HG03095 (cell line): ENCODE results near the gene SGCD.

Experiments used
- ATAC-seq: cut with Tn5 transposase; IDR thresholded peaks from one replicate; pipeline ENCODE4 v1.9.1; 2021; ENCODE audit warnings: moderate library complexity; ENCODE audit not compliant: unreplicated experiment

The SGCD gene

DNA sequence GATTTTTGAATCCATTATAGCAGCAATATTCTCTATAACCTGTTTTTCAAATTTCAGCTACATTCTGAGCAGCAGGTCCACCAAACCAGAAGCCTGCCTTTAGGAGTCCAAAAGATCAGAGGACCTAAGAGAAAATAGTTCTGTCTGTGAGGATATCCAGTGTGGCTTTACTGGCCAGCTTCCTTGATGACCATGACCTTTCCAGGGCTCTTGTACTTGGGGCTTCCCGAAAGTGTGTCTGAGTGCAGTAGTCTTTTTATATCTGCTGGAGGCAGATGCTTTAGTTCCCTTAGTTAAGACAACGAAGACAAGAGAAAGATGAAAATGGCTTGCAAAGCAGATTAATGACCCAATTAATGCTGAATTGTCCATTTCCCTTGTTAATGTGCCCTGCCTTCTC lies 72.4 kb downstream of the SGCD start:
- ATAC-seq, result no peak

DNA sequence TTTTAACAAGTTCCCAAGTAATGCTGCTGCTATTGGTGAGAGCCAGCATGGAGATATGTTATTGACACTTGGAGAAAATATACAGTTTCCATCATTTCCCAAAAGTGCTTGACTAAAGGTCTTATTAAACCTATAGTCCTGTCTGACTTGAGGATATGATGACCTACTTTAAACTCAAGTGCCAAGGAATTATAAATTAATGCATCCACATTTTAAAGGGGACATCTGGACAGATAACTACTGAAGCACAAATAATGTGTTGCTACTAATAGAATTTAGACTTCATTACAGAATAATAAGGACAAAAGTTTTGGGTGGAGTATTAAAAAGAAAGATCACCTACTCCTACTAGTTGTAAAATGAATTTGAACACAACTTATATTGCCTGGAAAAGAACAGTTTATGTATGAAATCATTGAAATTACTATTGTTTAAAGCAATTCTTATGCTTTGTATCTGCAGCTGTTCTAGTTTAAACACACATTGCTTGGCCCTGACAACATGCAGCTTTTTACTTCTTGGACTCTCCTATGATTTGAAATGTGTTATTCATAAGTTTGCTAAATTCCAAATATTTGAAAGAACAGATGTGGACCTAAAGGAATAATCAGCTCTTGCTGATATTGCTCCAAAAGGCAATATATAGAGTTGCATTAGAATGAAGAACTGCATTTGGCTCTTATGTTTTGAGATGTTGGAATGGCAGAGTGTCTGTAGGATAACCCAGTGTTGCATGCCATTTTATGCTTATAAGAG lies 73.4 kb downstream of the SGCD start:
- no peak for ATAC-seq

DNA sequence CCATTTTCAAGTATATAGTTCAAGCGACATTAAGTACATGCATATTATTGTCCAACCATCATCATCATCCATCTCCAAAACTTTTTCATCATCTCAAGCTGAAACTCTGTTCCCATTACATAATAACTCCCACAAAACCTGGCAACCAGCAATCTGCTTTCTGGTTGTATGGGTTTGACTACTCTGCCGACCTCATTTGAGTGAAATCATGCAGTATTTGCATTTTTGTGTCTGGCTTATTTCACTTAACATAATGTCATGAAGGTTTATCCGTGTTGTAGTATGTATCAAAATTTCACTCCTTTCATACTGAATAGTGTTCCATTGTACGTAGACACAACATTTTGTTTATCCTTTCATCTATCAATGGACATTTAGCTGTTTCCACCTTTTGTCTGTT lies 74.8 kb downstream of the SGCD start:
- ATAC-seq, result peak; percentile 4

DNA sequence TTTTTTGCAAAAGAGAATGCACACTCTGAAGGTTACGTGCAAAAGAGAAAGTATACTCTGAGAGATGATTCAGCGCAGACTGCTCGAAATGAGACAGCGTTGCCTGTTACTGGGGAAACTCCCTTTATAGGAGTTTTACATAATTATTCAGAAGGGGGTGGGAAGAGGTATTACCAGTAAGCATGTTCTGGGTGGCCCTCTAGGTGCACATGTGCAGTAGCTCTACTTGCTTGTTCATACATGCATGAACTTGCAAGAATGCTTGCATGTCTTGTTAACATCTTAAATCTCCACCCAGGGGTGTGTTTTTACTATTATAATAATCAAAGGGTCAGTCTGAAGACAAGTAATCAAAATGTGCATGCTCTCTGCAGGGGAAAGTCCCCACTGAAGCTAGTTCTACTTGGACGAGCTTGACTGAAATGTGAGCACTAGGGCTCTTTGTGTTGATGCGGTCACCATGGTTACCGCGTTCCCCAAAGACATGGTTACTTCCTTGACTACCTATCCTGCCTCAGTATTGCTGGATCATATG lies 75.5 kb downstream of the SGCD start:
- peak; percentile 97 for ATAC-seq

DNA sequence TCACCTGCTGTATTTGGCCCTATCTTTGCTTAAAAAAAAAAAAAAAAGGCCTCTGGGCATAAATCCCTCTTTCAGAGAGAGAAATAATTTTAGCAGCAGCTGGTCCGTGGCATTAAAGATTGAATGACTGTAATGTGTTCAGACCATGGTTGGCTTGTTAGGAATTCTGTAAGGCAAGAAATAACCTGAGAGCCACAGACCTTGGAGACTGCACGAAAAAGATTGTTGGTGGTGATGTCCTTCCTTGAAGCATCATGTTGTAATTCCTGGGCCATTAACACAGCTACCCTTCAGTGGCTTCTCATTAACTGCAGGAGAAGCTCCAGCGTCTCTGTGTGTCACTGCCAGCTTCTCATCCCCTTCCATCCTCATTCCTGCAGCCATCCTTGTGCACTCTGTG lies 79.0 kb downstream of the SGCD start:
- ATAC-seq, result no peak

DNA sequence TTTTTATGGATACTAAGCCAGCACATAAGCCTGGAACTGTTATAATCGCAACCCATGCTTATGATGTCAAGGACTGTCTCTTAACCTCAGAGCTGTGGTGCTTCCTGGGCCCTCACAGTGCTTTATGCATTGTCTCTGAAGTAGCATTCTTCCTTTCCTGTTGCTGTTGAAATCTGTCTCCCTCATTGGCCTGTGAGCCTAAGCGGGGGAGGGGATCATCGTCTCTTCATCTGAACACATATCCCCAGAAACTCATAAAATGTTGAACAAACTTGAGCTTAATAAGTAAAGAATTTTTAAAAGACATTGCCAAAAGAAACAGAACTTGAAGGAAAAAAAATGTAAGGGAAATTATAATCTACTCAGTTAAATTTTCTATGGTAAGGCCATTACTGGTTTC lies 80.3 kb downstream of the SGCD start:
- no peak for ATAC-seq

DNA sequence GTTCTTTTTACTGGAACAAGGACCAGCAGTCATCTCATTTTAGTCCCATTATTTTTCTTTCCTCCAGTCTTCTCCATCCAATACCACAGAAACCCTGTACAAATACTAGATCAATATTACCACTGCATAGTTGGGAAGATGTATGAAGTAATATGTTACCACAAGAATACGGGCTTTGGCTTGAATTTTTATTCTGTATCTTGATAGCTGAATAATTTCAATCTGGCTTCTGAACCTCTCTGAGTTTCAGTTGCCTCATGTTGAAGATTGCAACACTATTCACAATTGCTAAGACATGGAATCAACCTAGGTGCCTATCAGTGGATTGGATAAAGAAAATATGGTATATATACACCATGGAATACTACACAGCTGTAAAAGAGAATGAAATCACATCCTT lies 82.9 kb downstream of the SGCD start:
- no peak for ATAC-seq

DNA sequence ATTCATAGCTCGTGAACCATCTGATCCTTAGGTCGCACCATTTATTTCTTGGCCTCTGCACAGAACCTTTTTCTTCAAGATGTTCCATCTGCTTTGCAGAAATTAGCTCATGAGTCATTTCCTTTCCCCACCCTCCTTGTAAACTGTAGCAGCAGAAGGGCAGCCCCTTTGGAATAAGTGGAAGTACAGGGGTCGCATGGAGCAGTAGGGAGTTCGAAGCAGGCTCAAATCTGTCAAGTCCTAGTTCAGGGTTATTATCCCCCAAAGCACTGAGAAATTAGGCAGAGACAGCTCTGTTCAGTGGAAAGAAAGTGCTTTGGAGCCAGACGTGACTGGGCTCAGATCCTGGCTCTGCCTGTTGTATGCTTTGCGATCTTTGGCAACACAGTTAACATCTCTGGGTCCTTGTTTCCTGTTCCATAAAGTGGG lies 84.2 kb downstream of the SGCD start:
- no peak for ATAC-seq

DNA sequence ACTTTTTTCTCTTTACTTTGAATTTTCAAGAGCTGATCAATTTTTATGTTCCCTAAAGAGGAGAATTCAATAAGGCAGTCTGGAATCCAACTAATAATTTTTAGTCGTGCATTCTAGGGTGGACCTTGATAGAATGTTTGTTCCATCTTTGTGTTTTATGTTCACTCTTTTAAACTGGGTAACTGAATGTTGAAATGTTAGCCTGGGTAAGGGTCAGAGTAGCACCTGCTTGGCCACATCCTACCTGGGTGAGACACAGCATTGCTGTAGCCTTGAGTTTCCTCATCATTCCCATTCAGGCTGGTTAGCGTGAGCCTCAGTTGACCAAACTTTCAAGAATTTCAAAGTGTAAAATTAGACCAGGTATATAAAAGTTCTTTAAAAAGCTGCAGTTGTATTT lies 85.0 kb downstream of the SGCD start:
- ATAC-seq, result no peak

DNA sequence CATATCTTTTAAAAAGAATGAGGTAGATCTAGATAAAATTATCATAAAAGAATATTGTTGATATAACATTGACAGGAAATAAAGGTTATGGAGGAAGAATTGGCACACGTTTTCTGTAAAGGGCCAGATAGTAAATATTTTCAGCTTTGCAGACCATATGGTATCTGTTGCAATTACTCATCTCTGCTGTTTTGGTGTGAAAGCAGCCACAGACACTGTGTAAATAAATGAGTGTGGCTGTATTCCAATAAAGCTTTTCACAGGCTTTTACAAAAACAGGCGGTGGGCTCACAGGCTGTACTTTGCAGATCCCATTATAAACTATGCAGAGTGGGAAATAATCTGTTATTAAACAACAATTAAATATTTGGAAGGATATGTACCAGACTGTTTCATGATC lies 87.4 kb downstream of the SGCD start:
- no peak for ATAC-seq

DNA sequence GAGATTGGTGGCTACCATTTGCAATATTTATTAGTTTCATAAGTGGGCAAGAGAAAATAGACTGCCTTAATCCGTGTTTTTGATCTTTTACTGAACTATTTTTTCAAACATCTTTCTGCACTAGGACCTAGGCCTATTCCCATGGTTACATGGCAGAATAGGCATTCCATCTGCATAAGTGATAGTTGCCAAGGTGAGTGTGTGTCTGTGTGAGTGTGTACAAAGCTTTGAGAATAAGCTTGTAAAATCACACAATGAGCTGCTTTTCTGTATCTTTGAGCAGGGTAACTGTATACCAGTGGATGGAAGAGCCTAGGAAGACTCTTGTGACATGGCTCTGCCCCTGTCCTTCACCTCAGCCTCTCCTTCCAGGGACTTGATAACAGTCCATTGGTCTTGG lies 92.7 kb downstream of the SGCD start:
- no peak for ATAC-seq

DNA sequence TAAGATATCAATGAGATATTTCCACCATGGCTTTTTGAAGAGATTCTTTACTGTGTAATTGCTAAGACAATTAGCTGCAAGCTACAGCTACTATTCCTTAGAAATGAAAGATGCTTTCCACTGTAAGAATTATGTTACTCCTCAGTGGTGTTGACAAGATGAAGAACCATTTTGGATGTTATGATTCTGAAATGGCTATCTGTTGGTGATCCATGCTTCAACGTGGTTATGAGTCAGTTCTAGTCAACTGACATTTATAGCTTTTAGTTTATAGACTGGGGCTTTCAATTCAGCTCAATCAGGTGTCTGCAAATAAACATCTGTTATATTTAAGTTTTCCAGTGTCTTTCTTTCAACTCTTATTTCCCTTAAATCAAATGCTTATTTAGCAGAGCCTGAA lies 93.7 kb downstream of the SGCD start:
- no peak for ATAC-seq

DNA sequence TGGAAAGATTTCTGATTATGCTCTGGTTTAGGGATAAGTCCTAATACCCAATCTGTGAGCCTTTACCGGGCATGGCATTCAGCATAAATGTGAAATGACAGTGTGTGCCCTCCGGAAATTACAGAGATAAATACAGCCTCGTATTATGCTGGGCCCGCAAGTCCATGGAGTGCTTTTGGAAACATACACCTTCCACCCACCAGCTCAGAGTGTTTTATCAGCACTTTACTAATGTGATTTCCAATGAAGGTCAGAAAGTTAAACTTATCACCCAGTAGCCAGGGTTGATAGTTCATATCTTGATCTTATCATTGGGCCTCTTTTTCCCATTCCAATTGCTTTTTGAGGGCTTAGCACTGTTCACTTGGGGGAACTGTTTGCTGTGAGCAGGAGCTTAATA lies 94.8 kb downstream of the SGCD start:
- no peak for ATAC-seq

DNA sequence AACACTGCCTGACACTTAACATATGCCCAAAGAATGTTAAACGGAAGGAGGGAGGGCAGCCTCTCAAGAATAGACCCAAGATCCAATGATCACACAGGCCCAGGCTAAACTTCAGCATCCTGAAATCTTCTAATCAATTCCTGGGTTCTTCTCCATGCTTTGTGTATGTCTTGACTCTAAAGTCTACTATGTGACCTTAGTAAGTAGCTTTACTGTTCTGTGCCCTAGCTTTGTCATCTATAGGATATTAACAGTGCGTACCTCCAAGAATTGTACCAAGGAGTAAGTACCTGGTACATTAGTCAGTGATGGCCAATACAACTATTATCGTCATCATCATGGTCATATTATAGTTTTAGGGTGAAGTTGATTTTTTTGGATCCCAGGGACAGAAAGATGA lies 96.6 kb downstream of the SGCD start:
- ATAC-seq, result no peak

DNA sequence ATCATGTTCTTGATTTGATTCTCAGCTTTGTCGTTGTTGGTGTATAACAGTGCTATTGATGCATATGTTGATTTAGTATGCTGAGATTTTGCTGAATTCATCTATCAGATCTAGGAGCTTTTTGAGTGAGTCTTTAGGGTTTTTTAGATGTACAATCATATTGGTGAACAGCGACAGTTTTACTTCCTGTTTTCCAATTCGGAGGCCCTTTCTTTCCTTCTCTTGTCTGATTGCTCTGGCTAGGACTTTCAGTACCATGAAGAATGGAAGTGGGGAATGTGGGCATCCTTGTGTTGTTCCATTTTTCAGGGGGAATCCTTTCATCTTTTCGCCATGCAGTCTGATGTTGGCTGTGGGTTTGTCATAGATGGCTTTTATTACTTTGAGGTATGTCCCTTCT lies 100.4 kb downstream of the SGCD start:
- ATAC-seq, result no peak

DNA sequence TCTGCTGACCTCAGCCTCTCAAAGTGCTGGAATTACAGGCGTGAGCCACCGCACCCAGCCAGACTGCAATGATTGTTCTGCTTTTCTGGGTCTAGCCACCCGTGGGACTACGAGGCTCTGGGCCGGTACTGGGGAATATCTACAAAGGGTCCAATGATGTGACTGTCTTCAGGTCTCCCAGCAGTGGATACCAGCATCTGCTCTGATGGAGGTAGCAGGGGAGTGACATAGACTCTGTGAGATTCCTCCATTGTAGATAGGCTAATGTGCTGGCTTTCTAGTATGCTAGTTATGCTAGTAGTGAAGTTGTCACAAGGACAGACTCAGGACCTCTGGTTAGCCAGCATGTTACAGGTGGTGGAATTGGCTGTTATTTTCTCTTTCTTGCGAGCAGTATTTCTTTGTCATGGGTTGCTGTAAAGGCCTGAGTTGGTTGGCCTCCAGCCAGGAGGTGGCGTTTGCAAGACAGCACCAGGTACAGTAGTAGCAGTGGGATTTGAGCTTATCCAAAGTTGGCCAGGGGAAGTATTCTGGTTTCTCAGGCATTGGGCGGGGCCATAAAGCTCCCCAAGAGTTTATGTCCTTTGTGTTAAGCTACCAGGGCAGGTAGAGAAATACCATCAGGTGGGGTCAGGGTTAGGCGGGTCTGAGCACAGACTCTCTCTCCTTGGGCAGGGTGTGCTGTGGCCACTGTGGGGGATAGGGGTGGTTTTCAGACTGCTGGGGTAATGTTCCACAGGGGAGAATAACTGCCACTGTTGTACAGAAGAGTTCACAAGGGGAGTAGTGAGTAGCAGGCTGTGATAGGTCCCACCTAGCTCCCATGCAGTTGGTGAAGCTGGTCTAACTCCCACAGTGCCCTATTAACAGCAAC lies 105.2 kb downstream of the SGCD start:
- no peak for ATAC-seq

DNA sequence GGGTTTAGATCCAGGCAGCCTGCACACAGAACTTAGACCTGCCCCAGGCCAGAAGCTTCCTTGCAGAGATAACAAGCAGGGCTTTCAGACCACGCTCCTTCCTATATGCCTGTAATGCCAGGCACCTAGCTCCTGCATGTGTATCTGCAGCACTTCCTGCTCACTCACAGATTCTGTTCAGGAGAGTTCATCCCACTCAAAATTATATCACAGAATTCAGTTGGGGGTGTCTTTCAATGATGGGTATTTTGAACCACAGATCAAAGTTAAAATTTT lies 105.8 kb downstream of the SGCD start:
- ATAC-seq, result no peak

DNA sequence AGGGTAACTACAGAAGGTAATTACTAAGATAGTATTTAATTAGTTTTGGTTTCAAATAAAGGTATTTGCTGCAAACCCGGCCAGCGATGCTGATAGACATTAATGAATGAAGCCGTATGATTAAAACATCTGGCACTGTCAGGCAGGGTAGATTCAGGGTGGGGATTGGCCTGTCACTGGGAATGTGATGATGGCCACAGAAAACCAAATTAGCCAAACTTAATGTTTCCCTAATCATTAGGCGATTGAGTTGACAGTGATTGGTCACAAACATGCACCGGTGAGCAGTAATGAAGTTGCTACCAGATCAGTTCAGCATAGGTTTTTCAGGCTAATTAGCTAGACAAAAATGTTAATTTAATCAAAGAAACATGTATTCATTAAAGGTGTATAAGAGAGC lies 107.5 kb downstream of the SGCD start:
- no peak for ATAC-seq

DNA sequence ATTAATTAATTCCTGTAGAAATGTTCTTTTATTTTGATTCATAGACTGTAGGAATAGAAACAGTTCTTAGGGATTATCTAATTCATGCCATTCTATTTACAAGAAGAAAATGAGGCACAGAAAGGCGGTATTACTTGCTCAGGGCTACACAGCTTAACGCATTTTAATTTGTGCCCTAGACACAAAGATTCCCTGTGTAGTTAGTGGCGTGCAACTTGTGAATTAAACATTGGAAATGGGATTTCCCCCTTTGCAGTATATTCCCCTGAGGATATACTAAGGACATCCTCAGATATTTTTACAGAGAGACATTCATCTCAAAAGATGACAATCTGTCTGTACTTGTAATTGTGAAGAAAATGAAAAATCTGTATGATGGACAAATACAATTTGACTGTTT lies 108.1 kb downstream of the SGCD start:
- no peak for ATAC-seq

DNA sequence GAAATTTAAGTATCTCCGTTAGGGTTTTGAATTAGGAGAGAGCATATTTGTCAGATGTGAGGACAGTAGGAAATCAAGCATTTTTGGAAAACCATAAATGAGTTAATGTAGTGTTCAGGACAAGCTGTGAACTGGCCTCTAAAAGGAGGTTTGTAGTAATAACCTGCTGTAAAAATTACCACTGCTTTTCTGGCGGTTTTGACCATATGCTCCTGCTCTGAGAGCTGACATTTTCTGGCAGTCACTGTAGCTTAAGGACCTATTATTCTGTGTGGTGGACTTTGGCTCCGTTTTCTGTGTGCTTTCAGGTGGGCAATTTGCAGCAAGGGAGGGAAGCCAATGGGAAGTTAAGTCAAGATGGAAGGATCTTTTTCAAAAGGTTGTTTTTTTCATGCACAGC lies 111.1 kb downstream of the SGCD start:
- ATAC-seq, result no peak

DNA sequence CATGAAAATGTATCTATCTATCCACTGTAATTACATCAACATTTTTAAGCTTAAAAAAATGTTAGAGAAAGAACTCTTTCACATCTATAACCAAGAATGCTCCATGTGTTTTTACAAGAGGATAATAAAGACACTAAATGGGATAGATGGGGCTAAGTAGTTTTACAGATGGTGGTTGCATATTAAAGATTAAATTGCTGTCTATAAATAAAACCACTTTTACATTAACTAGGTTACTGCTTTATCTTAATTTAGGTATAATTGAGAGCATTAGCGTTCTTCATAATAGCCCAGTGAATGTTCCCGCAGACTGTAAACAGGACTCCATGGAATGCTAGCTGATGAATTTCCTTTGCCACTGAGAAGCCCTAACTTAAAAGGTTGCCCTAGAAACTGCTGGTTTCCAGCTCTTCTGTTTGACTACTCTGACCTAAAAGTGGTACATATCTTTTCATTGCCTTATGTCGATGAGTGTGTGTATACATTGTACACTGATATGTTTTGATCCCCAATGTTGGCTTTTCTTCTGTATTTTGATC lies 117.9 kb downstream of the SGCD start:
- ATAC-seq, result no peak

DNA sequence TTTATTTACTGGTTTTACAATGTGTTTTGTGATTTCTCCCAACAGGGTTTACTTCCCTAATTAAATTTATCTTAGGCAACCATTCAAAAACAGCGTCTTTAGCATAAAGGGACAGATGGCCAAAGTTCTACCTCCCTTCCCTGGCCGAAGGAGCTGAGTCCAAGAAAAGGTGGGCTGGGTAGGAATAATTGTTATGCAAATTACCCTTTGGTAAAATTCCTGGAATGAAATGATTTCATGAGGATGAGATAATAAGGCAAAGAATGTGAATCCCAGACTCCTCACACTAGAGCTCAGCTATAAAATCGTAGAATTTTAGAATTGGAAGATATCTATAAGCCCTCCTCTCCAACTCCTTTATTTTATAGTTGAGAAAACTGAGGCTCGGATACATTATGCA lies 119.6 kb downstream of the SGCD start:
- no peak for ATAC-seq
